ENCODE measurements around the gene BCL7B. TPM values are rescaled to one million over a fixed set of nuclear protein-coding genes. Genes with fewer than 3 reads are reported as not detected.

BCL7B gene
- total and polyA plus RNA-seq, 2 of the 4 experiments (the other 2 are of a cell fraction), result 7.2 to 51.3 TPM

GRCh38 chr7:73565675-73566340 is 8.3 kb upstream of the BCL7B start:
- no peak overlapping the region for H3K4me3 ChIP-seq (ENCODE audit: insufficient read depth, low read depth, low read length)
- ATAC-seq (ENCODE audit: low read depth) (no peak), DNase-seq (no peak)
- no peak overlapping the region for H3K4ac ChIP-seq (ENCODE audit: low read depth, low read length)
- no peak overlapping the region for H2BK5ac ChIP-seq (ENCODE audit: low read depth, low read length, poor library complexity, severe bottlenecking)
- peaks cover 0 to 2% of the 10 kb centered on the region in 2 experiments; a peak in 2 of 4 replicates for H3K79me1 ChIP-seq (ENCODE audit: low read depth in 1 of 2, low read length in 2 of 2)
- no peak overlapping the region for H4K5ac ChIP-seq (ENCODE audit: low read depth, low read length)
- no TSS peak for BruUV-seq (replicated peaks)
- peaks cover 15% of the 10 kb centered on the region for H3K36me3 ChIP-seq (ENCODE audit: control insufficient read depth, insufficient read depth, low read length)
- dilution Hi-C loops (cut with HindIII; ENCODE audit: low sequenced_read_pairs, unreplicated experiment), result no loop called here
- no peak overlapping the region for H3K18ac ChIP-seq (ENCODE audit: low read depth, low read length)
- H2AK5ac ChIP-seq (ENCODE audit: low read depth, low read length), result no peak overlapping the region
- H3K4me2 ChIP-seq (ENCODE audit: low read depth, low read length), result 0 out of 2 replicates have a peak overlapping the region, but pooled peaks have one; percentile 7
- in situ Hi-C loops (cut with MboI; ENCODE audit: low sequenced_read_pairs), result no loop called here
- CTCF ChIA-PET, result no interaction called here
- H3K27me3 ChIP-seq (ENCODE audit: control insufficient read depth, insufficient read depth, low read length), result no peaks in the 10 kb centered on the region
- H2BK15ac ChIP-seq (ENCODE audit: low read depth, low read length), result no peak overlapping the region
- intact Hi-C loops (cut with micrococcal nuclease), result no loop called here
- H2AFZ ChIP-seq (replicated peaks; ENCODE audit: low read length, poor library complexity), result no peak overlapping the region
- no peak overlapping the region for H2AK9ac ChIP-seq (replicated peaks; ENCODE audit: low read depth, low read length, poor library complexity)
- POLR2A ChIA-PET (ENCODE audit: unreplicated experiment), result no interaction called here
- no peak overlapping the region for H3K14ac ChIP-seq (replicated peaks; ENCODE audit: low read depth, low read length)
- no peak overlapping the region for H3K9ac ChIP-seq (ENCODE audit: low read depth, low read length)
- H3K27ac ChIP-seq (ENCODE audit: insufficient read depth, low read length), result no peak overlapping the region
- no peak overlapping the region for H4K8ac ChIP-seq (ENCODE audit: low read depth in 2 of 2, low read length in 2 of 2)
- no peaks in the 10 kb centered on the region for H3K9me3 ChIP-seq (ENCODE audit: control insufficient read depth, insufficient read depth, low read length)
- H3K56ac ChIP-seq (ENCODE audit: extremely low read depth, insufficient read depth, low read length), result no peak overlapping the region
- no peak overlapping the region for H2BK120ac ChIP-seq (ENCODE audit: low read depth, low read length)
- H3K9me1 ChIP-seq (ENCODE audit: insufficient read depth, low read length), result peaks cover 13% of the 10 kb centered on the region
- peak; percentile 43; the same call in 1 of the 2 replicates for TF ChIP-seq CEBPB (IDR thresholded peaks at IDR 0.05; ENCODE audit: low read depth, low read length)
- no peak for TF ChIP-seq POLR2A (IDR thresholded peaks at IDR 0.05; ENCODE audit: low read depth, low read length)
- TF ChIP-seq, protein P1, sequence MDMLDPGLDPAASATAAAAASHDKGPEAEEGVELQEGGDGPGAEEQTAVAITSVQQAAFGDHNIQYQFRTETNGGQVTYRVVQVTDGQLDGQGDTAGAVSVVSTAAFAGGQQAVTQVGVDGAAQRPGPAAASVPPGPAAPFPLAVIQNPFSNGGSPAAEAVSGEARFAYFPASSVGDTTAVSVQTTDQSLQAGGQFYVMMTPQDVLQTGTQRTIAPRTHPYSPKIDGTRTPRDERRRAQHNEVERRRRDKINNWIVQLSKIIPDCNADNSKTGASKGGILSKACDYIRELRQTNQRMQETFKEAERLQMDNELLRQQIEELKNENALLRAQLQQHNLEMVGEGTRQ (IDR thresholded peaks at IDR 0.05; ENCODE audit: low read depth, low read length), result no peak
- H4K91ac ChIP-seq (ENCODE audit: insufficient read depth, low read depth, low read length), result no peak overlapping the region
- 0 out of 2 replicates have a peak, but pooled peaks cover 2% of the 10 kb centered on the region for H3K4me1 ChIP-seq (ENCODE audit: control insufficient read depth, insufficient read depth, low read length)
- no peak overlapping the region for H2BK20ac ChIP-seq (ENCODE audit: low read depth, low read length)
- H3K23ac ChIP-seq (ENCODE audit: low read depth, low read length), result no peak overlapping the region
- WGBS, 2 experiments (ENCODE audit: extremely low coverage in 2 of 2, insufficient read length in 1 of 2), result no CpG with 5 or more reads among the region's 7 CpGs
- 0 out of 2 replicates have a peak, but pooled peaks cover 3% of the 10 kb centered on the region for H4K20me1 ChIP-seq (ENCODE audit: insufficient read depth, low read length)
